HG02938 (cell line): ENCODE measurements around the gene RHBDD3.

Experiments used
- ATAC-seq: cut with Tn5 transposase; IDR thresholded peaks from one replicate; pipeline ENCODE4 v1.9.1; 2021; ENCODE audit warnings: mild to moderate bottlenecking, moderate library complexity; ENCODE audit not compliant: unreplicated experiment

Gene RHBDD3

DNA sequence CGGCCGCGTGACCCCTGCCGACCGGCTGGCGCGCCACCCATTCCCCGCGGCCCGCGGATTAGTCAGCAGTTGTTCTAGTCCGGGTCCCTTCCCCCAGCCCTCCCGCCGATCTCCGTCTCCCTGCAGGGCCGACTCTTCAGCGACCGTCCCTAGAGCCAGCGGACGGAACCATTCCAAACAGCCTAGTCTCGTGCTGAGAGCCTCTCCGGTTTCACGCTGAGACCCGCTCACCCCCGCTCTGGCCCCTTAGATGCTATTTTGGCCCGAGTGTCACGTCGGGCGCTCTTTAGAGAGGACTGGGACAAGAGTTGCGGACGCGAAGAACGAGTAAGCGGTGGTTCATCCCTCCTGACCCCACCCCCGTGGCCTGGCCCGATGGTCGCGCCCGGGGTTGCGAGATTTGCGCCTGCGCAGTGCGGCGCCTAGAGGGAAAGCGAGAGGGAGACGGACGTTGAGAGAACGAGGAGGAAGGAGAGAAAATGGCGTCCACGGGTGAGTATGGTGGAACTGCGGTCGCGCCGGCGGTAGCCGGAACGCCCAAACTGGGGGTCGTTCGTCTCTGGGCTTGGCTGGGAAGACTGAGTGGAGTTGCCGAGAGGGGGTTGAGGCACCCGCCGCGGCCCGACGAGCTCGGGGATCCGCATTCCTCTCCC, at the start of gene RHBDD3, which contains the start of gene EWSR1:
Gene RHBDD3, minus strand, starts transcription at position 124 of the 653 bp plus-strand sequence. CDS start 2,355 bp downstream, outside the sequence.
Gene EWSR1, plus strand, starts transcription at position 411 of the 653 bp plus-strand sequence. Its CDS starts 69 bp downstream, at position 480.
- peak; percentile 77 for ATAC-seq

DNA sequence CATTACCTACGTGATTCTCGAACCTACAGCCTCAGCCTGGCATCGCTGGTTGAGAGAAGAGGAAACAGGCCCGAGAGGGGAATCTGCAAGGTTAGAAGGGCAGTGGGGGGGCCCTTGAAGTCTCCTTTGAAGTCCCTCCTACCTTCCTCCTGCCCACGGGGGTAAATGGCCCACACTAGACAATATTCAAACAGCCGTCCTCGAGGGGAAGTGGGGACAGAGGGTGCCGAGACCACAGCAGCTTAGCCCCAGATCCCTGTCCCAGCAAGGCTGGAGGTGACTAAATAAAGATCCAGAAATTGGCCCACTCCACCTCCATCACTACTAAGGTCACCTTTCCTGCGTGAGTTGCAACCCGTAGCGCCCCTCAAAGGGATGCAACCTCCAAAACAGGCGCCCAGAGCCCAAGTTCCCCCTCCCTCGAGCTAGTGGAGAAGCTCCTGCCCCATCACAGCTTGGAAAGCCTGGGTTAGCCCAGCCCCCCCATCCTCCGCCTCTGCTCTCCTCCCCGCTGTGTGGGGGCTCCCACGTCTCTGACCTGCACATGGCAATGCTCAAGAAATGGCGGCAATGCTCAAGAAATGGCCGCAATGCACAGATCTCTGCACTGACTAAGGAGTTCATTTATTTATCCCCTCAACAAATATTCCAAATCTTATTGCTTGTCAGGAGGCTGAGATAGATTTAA, 48.5 kb upstream of the RHBDD3 start:
- ATAC-seq, result no peak

DNA sequence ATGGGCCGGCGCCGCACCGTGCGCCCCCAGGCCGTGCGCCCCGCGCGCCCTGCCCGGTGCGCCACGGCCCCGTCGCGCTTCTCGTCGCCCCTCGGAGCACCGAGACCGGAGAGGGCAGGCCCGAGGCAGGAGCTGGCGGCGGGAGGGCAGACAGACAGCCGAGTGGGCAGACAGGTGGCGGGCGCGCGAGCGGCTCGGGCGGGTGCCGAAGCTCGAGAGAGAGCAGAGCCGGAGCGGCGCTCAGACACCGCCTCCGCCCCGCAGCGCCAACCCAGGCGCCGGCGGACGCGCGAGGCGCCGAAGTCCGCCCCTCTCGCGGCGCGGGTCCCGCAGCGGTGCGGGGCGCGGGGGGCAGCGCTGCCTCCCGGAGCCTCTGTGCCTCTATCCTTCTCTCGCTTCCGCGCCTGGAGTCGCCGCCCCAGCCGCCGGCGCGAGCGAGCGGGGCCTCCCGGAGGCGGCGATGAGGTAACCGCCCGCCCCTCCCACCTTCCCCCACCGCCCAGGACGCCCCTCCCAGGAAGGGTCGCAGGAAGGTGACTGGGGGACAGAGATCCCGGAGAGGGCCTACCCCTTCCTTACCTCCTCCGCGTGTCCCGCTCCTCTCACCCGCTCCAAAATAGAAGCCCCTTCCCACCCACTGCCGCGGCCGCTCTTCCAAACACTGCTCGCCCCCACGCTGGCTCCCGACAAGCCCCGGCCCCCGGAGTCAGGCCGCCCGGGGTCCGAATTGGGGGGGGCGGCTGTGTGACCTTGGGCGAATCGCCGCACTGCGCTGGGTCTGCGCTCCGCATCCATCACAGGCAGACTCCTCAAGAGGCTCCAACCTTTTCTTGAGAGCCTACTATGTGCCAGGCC, 47.7 kb upstream of the RHBDD3 start, which contains the start of gene RASL10A:
Gene RASL10A, minus strand, starts transcription at position 412 of the 855 bp plus-strand sequence. CDS start 451 bp downstream, outside the sequence.
- no peak for ATAC-seq

DNA sequence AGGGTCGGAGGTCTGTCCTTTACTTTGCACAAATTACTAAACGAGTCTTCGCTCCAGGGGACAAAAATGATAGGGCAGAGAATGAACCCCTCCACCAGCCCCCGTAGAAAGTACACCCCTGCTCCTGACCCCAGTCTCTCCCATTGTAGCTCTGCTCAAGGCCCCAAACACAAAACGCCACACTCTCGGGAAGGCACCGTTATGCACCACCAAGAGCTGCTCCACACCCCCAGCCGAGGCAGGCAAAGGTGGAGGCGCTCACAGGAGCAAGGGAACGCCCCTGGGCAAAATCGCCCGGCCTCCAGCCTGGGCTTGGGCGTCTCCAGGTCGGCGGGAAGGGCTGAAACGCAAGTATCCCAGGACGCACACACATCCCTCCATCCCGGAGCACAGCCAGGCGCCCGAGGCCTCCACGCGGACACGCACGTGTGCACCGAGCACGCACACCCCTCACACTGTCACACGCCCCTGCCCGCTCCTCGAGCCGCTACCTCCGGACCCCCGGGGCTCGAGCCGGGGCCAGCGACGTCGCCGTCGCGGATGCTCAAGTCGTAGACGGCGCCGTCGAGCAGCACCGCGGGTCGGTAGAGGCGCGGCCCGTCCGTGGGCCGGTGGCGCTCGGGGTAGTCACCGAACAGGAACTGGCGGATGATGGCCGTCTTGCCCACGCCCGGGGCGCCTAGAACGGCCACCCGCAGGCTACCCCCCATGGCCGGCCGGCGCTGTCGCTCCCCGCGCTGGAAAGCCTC, 46.9 kb upstream of the RHBDD3 start:
- no peak for ATAC-seq

DNA sequence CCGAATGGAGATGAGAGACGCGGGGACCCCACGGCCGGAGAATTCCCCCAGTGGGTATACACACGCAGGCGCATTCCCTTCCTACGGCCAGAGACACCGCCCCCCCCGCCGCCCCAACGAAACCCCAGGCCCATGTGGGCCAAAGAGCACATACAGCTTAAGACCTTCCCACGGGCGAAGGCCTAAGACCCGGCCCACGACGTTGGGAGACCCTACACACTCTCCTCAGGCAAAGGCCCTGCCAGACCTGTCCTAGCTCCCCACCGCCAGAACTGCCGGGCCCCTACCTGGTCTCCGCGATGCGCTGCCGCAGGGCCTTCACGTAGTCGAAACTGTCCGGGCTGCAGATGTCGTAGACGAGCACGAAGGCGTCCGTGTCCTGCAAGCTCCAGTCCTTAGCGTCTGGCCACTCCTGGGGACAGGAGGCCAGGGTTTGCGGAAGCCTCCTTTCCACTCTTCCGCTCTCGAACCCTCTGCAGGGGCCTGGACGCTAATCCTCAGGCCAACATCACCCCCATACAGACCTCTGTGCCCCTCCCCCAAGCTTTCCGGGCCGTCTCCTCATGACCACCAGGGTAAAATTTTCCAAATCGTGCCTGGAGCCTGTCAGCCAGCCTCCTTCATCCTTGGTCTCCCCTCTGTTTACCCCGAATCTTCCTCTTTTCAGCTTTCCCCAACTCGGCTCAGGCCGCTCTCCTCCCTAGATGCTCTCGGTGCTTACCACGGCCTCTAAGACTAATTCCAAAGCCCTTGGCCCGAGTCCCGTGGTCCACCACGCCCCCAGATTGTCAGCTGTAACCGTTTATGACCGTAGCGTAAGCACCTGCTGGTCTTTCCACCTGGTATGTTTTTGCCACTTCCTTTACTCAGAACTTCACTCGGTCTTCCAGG, 46.0 kb upstream of the RHBDD3 start:
- no peak for ATAC-seq

DNA sequence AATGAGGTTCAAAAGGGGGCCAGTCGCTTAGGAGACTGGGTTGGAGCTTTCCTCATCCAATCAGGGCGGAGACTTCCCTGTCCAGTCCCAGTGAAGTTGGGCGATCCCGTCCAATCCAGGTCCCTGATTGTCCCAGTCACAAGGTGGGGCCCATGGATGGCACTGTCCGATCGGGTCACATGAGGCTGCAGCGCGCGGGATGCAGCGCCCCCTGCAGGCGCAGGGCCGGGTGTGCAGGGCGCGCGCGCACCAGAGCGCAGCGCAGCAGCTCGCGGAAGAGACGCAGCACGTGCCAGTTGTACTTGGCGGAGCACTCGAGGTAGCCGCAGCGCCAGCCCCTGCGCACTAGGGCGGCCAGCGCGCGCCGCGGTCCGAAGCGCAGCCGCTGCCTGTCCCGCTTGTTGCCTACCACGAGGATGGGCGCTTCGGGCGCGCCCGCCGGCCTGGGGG, 45.4 kb upstream of the RHBDD3 start:
- ATAC-seq, result no peak

DNA sequence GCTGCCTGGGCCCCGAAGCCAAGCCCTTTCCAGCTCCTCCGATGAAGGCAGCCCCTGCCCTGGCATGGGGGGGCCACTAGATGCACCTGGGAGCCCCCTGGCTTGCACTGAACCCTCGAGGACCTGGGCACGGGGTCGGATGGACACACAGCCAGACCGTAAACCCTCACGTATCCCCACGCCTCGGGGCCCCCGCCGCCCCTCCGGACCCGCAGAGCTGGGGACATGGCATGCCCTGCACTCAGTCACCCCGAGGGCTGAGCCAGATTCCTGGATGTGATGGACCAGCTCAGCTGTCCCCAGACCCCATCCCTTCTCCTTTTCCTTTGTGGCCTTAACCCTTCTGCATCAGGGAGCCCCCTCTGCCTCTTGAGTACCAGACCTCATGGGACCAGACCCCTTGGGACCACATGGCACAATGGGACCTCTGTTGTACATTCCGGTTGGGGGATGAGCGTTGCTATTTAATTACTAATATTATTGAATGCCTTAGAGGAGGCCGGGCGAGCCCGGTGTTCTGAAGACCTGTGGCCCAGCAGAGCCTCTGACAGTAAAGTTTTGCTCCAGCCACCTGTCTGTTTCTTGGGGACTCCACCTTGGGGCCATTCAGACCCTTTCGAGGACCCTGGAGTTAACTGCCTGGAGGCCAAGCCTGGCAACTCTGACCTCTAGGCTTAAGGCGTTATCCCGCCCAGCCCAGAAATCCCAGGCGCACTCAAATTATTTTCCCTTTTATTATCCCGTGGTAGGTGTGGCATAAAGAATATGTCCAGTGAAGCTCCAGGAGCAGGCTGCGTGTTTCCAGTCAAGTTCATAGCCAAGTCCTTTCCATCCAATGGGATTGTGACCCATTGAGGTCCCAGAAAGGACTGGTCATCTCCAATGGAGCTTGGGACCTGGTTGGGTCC, 44.7 kb upstream of the RHBDD3 start:
- ATAC-seq, result no peak

DNA sequence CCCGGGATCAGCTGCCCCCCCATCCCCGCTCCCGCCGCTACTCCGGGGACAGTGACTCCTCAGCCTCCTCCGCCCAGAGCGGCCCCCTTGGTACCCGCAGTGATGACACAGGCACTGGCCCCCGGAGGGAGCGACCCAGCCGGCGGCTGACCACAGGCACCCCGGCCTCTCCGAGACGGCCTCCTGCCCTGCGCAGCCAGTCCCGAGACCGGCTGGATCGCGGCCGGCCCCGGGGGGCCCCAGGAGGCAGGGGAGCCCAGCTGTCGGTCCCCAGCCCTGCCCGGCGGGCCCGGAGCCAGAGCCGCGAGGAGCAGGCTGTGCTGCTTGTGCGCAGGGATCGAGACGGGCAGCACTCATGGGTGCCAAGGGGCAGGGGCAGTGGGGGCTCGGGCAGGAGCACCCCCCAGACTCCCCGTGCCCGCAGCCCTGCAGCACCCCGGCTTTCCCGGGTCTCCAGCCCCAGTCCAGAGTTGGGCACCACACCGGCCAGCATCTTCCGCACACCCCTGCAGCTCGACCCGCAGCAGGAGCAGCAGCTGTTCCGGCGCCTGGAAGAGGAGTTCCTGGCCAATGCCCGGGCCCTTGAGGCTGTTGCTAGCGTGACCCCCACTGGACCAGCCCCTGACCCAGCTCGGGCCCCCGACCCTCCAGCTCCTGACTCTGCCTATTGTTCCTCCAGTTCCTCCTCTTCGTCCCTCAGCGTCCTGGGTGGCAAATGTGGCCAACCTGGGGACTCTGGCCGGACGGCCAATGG, 43.9 kb upstream of the RHBDD3 start:
- ATAC-seq, result no peak

DNA sequence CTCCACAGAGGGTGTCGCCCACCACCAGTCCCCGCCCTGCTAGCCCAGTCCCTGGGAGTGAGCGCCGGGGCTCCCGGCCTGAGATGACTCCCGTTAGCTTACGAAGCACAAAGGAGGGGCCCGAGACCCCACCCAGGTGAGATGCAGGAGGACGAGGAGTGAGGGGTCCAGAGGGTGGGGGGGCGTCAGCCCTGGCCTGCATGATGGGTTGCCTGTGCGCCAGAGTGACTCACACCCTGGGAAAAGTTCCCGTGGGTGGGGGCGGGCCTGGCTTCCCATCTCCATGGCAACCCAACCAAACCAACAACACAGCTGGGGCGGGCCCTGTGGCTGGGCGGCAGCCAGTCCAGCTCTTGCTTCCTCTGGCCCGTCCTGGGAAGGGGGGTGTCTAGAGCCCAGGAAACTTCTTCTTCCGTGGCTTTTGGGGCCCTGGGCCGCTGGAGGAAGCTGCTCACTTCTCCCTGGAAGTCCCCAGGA, 43.1 kb upstream of the RHBDD3 start:
- ATAC-seq, result no peak

DNA sequence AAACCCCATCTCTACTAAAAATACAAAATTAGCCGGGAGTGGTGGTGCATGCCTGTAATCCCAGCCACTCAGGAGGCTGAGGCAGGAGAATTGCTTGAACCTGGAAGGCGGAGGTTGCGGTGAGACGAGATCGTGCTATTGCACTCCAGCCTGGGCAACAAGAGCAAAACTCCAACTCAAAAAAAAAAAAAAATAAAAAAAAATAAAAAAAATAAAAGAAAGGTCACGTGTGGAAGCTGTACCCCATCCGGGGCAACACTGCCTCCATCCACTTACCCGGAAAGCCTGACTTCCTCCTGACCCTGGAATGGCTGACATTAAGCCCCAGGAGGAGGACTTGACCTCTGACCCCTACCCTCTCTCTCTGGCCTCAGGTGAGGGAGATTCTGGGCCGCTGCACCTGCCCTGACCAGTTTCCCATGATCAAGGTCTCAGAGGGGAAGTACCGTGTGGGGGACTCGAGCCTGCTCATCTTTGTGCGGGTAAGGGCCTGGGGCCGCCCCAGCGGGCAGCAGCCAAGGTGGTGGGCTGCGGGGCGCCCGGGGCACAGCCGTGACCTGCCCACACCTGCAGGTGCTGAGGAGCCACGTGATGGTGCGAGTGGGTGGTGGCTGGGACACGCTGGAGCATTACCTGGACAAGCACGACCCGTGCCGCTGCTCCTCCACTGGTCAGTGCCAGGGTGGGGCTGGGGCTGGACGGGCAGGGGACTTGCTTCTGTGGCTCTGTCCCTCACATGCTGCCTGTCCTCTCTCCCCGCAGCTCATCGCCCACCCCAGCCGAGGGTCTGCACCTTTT, 42.5 kb upstream of the RHBDD3 start:
- ATAC-seq, result no peak

DNA sequence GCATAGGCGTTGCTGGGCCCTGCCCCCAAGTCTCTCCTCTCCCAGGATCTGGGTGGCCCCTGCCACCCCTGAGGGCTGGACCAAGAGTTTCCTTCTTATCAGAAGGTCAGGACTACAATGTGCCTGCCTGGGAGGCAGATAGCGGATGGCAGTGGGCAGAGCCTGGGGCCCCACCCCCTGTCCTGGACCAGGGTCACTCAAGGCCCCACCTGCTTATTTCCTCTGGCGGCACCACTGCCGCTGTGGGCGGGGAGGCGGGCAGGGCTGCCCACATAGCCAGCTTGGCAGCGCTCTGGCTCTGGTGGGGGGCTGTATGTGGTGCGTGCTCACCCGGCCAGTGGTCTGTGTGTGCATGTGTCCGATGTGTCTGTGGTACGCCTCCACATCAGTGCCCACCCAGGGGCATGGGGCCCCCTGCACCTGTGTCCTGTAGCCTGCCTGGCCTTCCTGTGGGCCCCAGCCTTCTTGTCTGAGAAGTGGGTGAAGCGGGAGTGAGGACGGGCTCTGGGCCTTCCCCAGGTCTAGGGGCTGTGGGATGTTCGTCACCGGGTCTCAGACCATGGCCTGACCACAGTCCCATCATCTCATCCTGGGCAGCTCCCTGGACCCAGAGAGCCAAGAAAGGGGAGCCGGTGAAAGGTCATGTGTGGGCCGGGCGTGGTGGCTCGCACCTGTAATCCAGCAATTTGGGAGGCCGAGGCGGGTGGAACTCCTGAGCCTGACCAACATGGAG, 41.7 kb upstream of the RHBDD3 start:
- no peak for ATAC-seq

DNA sequence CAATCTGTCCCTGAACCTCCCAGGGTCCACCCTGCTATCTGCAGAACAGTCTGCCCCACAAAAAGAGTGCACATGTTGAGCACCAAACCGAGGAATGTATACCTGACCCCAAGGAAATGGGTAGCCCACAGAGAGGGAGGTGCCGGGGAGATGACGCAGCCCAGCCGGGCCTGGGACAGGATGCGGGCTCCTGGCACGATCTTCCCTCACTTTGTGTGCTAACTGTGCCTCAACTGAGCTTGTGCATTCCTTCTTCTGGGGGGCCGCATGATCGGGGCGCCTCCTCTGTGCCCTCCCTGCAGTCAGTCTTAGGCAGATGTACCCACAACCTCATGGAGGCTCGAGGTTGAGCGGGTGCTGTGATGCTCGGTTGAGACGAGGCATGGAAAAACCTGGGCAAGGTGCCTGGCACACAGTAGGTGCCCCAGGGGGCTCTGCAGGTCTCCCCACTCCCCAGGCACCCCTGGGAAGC, 41.0 kb upstream of the RHBDD3 start:
- no peak for ATAC-seq

DNA sequence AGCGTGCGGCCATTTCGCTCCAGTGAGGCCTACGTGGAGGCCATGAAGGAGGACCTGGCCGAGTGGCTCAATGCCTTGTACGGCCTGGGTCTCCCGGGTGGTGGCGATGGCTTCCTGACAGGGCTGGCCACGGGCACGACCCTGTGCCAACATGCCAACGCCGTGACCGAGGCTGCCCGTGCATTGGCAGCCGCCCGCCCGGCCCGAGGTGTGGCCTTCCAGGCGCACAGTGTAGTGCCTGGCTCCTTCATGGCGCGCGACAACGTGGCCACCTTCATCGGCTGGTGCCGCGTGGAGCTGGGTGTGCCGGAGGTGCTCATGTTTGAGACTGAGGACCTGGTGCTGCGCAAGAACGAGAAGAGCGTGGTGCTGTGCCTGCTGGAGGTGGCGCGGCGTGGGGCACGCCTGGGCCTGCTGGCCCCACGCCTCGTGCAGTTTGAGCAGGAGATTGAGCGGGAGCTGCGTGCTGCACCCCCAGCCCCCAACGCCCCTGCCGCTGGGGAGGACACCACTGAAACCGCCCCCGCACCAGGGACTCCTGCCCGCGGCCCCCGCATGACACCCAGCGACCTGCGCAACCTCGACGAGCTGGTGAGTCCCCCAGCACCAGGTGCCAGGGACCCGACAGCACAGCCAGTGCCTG, 40.5 kb upstream of the RHBDD3 start:
- no peak for ATAC-seq

DNA sequence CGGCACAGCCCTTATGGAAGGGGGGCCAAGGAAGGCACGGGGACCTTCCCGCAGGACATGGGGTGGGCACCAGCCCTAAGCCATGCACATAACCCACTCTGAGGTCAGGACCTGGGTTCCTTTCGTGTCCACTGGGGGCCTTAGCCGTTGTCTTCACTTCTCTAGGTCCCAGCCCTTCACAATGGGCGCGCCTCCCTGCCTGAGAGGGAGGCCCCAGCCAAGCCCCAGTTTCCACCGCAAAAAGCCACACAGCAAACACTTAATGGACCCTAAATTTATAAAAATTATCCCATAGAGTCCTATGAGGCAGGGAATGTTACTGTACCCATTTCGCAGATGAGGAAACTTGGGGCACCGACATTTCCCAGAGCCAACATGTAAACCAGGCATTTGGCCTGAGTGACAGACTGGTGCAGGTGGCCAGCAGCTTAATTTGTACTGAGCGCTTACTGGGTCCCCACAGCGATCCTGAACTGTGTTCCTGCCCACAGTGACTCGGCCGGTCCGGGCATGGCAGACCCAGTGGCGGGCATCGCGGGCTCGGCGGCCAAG, 39.9 kb upstream of the RHBDD3 start:
- no peak for ATAC-seq

DNA sequence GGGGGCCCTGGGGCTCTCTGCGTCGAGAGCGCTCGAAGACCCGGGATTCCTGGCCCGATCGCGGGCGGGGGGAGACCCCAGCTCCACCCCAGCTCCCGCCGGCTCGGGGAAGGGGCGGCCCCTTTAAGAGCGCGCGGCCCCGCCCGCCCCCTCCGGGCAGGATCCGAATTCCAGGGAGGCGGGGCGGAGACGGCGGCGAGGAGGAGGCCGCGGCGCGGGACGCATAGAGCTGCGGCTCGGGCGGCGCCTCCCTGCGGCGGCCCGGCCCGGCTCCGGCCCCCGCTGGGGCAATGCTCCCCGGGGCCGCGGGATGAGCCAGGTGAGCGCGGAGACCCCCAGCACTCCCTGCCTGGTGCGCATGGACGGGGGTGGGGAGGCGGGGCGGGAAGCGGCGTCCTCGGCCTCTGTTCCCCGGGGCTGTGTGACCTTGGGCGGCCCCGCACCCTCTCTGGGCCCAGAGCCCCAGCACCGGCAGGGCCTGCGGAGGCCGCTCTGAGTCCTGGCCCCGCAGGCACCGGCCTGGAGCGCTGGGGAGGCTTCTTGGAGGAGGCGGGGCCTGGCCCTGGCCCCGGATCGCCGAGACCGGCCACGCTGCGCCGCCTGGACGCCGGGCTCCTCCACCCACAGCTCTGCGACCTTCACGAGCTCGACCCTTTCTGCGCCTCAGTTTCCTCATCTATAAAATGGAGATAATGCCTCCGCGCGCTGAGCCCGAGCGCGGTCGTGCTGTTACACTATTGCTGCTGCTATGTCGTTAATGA, 39.2 kb upstream of the RHBDD3 start:
- no peak for ATAC-seq
